Neutrophil (primary cell): ENCODE measurements around the gene IL4I1.

ENCODE experiments used
- H3K27ac ChIP-seq: fragments of 200-600 bp; sonication (generic); 2 replicates; pipeline ENCODE4 v1.5.1; 2016; ENCODE audit warnings: mild to moderate bottlenecking, moderate library complexity
- H3K27me3 ChIP-seq: fragments of 200-600 bp; sonication (generic); 2 replicates; pipeline ENCODE4 v1.6.0; 2016; ENCODE audit warnings: mild to moderate bottlenecking
- H3K36me3 ChIP-seq: fragments of 200-600 bp; sonication (generic); 2 replicates; pipeline ENCODE4 v1.5.1; 2017
- H3K4me1 ChIP-seq, 2 experiments: fragments of 200-600 bp in 1 of 2; sonication (generic) in 1 of 2; 1 replicate in 1 of 2; 2 replicates in 1 of 2; pipeline versions ENCODE4 v1.5.1 to v1.6.1; 2013 to 2016; ENCODE audit warnings: low read depth in 1 of 2, low read length in 1 of 2, mild to moderate bottlenecking in 1 of 2, moderate library complexity in 1 of 2; ENCODE audit not compliant: control insufficient read depth in 1 of 2, insufficient read depth in 1 of 2
- H3K4me3 ChIP-seq, 2 experiments: fragments of 200-600 bp in 1 of 2; sonication (generic) in 1 of 2; 1 replicate in 1 of 2; 2 replicates in 1 of 2; pipeline ENCODE4 v1.5.1; 2013 to 2016; ENCODE audit warnings: low read depth in 1 of 2, low read length in 1 of 2, mild to moderate bottlenecking in 1 of 2, moderate library complexity in 1 of 2
- H3K9me3 ChIP-seq: fragments of 200-600 bp; sonication (generic); 2 replicates; pipeline ENCODE4 v1.5.1; 2016
- TF ChIP-seq, protein P1 (sequence below): fragments of 200-600 bp; sonication (generic); IDR thresholded peaks from 2 replicates; pipeline ENCODE4 v1.5.1; 2016; ENCODE audit warnings: antibody characterized with exemption

IL4I1 gene

DNA sequence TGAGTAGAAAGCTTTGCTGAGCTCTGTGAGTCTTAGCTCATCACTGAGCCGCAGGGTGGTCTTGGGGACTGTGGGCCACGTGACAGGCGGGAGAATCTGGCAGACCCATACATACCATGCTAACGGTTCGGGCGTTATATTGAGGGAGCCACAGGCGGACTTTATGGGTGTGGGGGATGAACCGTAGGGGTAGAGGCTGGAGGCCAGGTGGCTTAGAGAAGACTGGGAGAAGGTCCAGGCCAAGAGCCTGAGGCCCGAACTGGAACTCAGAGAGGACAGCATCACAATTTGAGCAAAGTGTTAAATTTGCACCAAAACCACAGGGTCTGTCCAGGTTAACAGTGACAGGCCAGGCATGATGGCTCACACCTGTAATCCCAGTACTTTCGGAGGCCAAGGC lies 17.0 kb upstream of the IL4I1 start:
- Histone ChIP-seq H3K9me3 (no peaks in the 10 kb centered on the region), H3K4me3 (no peak overlapping the region), H3K27ac (no peak overlapping the region), H3K4me1 (peaks cover 27 to 29% of the 10 kb centered on the region in 2 experiments), H3K36me3 (peaks cover 31% of the 10 kb centered on the region), H3K27me3 (no peaks in the 10 kb centered on the region)
- TF ChIP-seq, protein P1, sequence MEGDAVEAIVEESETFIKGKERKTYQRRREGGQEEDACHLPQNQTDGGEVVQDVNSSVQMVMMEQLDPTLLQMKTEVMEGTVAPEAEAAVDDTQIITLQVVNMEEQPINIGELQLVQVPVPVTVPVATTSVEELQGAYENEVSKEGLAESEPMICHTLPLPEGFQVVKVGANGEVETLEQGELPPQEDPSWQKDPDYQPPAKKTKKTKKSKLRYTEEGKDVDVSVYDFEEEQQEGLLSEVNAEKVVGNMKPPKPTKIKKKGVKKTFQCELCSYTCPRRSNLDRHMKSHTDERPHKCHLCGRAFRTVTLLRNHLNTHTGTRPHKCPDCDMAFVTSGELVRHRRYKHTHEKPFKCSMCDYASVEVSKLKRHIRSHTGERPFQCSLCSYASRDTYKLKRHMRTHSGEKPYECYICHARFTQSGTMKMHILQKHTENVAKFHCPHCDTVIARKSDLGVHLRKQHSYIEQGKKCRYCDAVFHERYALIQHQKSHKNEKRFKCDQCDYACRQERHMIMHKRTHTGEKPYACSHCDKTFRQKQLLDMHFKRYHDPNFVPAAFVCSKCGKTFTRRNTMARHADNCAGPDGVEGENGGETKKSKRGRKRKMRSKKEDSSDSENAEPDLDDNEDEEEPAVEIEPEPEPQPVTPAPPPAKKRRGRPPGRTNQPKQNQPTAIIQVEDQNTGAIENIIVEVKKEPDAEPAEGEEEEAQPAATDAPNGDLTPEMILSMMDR: no peak

DNA sequence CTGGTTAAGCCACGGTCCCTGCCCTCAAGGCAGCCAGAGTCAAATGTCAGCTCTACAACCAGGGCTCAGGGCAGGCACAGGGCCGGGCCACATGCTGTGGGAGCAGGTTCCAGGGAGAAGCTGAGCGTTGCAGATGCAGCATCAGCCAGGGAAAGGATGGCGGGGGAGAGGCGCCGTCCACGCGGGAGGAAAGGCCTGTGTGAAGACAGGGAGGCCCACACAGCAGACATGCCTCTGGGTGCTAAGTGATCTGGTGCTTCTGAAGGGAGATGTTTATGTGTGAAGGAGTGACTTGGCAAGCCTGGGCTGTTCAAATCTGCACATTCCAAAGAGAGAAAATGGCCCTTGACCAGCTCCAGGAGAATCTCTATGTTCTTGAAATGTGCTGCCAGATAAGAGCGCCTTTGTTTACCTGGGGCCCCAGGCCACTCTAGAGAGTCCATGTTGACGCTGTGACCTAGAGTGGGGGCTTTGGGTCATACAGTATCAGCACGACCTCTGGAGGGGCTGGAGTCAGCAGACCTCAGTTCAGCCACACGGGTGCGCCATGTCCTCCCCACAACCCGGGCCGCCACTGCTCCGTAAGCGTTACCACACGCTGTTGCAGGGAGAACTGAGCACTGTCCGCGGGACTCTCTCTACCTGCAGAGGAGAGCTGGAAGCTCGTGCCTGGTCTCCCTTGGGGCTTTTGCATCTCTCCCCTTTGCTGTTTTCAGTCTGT lies 16.4 kb upstream of the IL4I1 start:
- Histone ChIP-seq H3K27me3 (no peaks in the 10 kb centered on the region), H3K4me3 (no peak overlapping the region), H3K4me1 (peaks cover 24 to 26% of the 10 kb centered on the region in 2 experiments), H3K36me3 (peaks cover 37% of the 10 kb centered on the region), H3K9me3 (no peaks in the 10 kb centered on the region), H3K27ac (no peak overlapping the region)
- TF ChIP-seq, protein P1: no peak

DNA sequence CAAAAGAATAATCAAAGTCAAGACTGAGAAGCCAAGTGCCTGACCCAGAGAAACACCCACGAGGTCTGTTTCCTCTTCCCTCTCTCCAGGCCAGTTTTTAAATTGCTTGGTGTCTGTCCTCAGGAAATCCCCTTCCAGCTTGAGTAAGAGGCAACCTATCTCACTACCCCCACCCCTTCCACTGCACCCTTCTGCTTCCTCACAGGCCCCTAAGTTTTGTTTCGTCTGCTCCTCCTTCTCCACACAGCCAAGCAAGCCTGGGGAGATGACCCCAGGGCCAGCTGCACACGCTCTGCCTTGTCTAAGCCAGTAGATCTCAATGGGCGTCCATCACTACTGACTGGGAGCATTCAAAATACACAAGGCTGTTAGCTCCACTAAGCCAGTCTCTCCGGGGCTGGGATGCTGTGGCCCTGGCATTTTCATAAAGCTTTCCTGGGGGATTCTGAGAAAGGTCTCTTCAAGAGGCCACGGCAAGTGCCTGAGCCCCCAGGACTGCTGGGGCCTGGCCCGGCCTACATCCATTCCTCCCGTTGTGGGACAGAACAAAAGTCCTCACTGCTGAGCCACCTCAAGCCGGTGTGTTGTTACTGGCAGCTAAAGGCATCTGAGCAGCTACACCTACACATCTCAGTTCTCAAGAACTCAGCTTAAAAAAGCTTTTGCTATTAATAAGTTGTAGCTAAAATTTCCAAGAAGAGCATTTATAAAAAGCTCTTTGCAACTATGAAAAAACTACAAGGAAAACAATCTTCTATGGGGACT lies 14.9 kb upstream of the IL4I1 start:
- no peak overlapping the region for H3K4me3 ChIP-seq
- H3K27ac ChIP-seq: peak overlapping the region; percentile 63
- H3K36me3 ChIP-seq: peaks cover 50% of the 10 kb centered on the region
- H3K27me3 ChIP-seq: no peaks in the 10 kb centered on the region
- TF ChIP-seq, protein P1: no peak
- peaks cover 9 to 13% of the 10 kb centered on the region in 2 experiments for H3K4me1 ChIP-seq
- no peaks in the 10 kb centered on the region for H3K9me3 ChIP-seq

DNA sequence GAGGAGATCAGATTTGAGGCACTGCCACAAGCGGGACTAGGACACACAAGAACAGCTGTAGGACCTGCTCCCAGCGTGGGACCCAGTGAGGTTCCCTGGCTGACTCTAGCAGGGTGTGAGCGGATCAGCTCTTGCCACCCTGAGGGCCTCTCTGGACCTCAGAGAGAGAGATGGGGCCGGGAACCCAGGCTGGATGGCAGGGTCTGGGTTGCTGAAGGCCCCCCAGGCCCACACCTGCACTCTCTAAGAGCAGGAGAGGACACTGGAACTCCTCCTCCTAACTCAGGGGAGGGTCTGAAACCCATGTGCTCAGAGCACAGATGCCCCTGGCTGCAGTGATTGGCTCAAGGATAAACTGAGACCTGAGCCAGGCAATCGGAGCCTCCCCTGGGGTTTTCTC lies 13.5 kb upstream of the IL4I1 start:
- Histone ChIP-seq H3K27ac (no peak overlapping the region), H3K27me3 (no peaks in the 10 kb centered on the region), H3K36me3 (peaks cover 52% of the 10 kb centered on the region), H3K4me3 (no peak overlapping the region), H3K4me1 (peaks cover 9 to 13% of the 10 kb centered on the region in 2 experiments), H3K9me3 (no peaks in the 10 kb centered on the region)
- TF ChIP-seq, protein P1: no peak

DNA sequence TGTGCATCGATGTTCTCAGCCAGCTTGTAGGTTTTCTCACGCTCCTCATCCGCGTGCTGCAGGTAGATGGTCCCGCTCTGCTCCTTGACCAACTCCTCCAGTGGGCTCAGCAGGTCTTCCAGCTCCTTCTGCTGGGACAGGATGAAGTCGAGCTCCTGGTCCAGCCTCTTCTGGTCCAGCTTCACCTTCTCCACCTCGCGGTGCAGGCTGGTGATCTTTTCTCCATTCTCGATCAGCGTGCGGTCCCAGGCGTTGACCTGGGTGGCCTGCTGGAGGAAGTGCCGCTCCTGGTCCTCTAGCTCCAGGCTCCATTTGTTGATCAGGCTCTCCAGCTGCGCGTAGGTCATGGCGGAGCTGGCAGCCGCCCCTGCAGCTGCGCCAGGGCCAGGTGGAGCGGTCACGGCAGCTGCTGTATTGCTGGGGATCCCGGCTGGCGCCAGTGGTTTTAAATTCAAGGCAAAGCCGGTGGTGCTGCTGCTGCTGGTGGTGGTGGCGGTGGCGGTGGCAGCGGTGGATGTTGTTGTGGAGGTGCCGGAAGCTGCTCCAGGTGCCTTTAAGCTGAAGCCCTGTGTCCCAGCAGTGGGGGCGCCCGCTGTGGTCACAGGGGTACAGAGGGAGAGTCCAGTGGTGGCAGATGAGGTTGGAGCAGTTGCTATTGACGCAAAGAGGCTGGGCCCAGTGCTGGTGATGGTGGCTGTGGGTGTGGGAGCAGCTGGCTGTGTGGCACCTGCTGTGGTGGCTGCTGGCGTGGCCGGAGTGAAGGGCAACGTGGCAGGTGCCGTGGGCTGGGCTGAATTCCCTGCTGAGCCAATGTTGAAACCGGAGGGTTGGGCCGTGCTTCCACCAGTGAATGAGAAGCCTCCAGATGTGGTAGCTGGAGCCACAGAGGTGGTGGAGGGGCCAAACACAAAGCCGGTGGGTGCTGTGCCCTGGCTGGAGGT lies 12.1 kb upstream of the IL4I1 start:
- TF ChIP-seq, protein P1: no peak
- Histone ChIP-seq H3K4me1 (peaks cover 9 to 13% of the 10 kb centered on the region in 2 experiments), H3K9me3 (no peaks in the 10 kb centered on the region), H3K27me3 (no peaks in the 10 kb centered on the region), H3K36me3 (peaks cover 47% of the 10 kb centered on the region), H3K4me3 (no peak overlapping the region), H3K27ac (no peak overlapping the region)
